CD4-positive, alpha-beta T cell (primary cell): ENCODE results near the gene DACT2. TPM values are rescaled to one million over a fixed set of nuclear protein-coding genes. Genes with fewer than 3 reads are reported as not detected.

ENCODE experiments used
- ATAC-seq: fragments of 200-7000 bp; cut with Tn5 transposase; one replicate; pipeline ENCODE4 v1.10.0; 2022; ENCODE audit warnings: mild to moderate bottlenecking; ENCODE audit not compliant: poor library complexity
- CTCF ChIA-PET: fragments of 350-600 bp; sonication (Branson Sonifier 250); formaldehyde crosslinking; loops from one replicate; lab custom pipeline; 2021; ENCODE audit warnings: antibody characterized with exemption, inconsistent platforms; lab: Charles Lee
- POLR2A ChIA-PET: fragments of 350-600 bp; sonication (Branson Sonifier 250); formaldehyde crosslinking; loops from one replicate; lab custom pipeline; 2021; ENCODE audit warnings: antibody characterized with exemption, inconsistent platforms; lab: Charles Lee
- DNase-seq, 14 experiments: peaks; one replicate each; pipeline ENCODE4 v3.0.0-alpha.2; 2013 to 2020; ENCODE audit warnings: mixed read lengths in 2 of 14
- H3K27ac ChIP-seq, 2 donors: one replicate each; pipeline versions ENCODE4 v1.5.1 to v1.7.0; 2013; ENCODE audit warnings: low read length in 2 of 2, low read depth in 1 of 2, mild to moderate bottlenecking in 1 of 2
- H3K27me3 ChIP-seq, 2 experiments: 1 replicate in 1 of 2; 2 replicates in 1 of 2; pipeline versions ENCODE4 v1.6.1 to v1.7.0; 2013; ENCODE audit warnings: low read length in 2 of 2, control low read depth in 1 of 2, mild to moderate bottlenecking in 1 of 2, moderate library complexity in 1 of 2; ENCODE audit not compliant: insufficient read depth in 2 of 2, control insufficient read depth in 1 of 2
- H3K36me3 ChIP-seq: one replicate; pipeline ENCODE4 v1.6.1; 2013; ENCODE audit warnings: low read length, control low read depth; ENCODE audit not compliant: insufficient read depth
- H3K4me1 ChIP-seq: one replicate; pipeline ENCODE4 v1.6.1; 2013; ENCODE audit warnings: low read length, control low read depth; ENCODE audit not compliant: insufficient read depth
- H3K4me3 ChIP-seq: one replicate; pipeline ENCODE4 v1.5.1; 2013; ENCODE audit warnings: mild to moderate bottlenecking, low read length, moderate library complexity
- H3K9me3 ChIP-seq, 2 experiments: 1 replicate in 1 of 2; 2 replicates in 1 of 2; pipeline versions ENCODE4 v1.6.1 to v1.7.0; 2013; ENCODE audit warnings: low read length in 2 of 2, mild to moderate bottlenecking in 2 of 2, control low read depth in 1 of 2, moderate library complexity in 1 of 2; ENCODE audit not compliant: control insufficient read depth in 1 of 2, insufficient read depth in 1 of 2
- H3K27ac Mint-ChIP-seq: one replicate; pipeline ENCODE4 v1.8.0; 2020; ENCODE audit warnings: mixed read lengths
- H3K27me3 Mint-ChIP-seq: one replicate; pipeline ENCODE4 v1.8.0; 2021; ENCODE audit warnings: mixed read lengths
- H3K36me3 Mint-ChIP-seq: one replicate; pipeline ENCODE4 v1.8.0; 2021; ENCODE audit warnings: low read depth, mixed read lengths
- H3K4me1 Mint-ChIP-seq: one replicate; pipeline ENCODE4 v1.8.0; 2021; ENCODE audit warnings: low read depth, mixed read lengths
- H3K4me3 Mint-ChIP-seq: one replicate; pipeline ENCODE4 v1.8.0; 2020; ENCODE audit warnings: mild to moderate bottlenecking, mixed read lengths
- H3K9me3 Mint-ChIP-seq: one replicate; pipeline ENCODE4 v1.8.0; 2020; ENCODE audit warnings: mixed read lengths
- intact Hi-C, 2 experiments: fragments of 100-400 bp; cut with DNase I in 1 of 2; cut with micrococcal nuclease in 1 of 2; formaldehyde crosslinking; loops; one replicate each; pipeline versions ENCODE4 v1.15.1 to v1.9.0; 2023 to 2025; cut with DNase I, micrococcal nuclease
- total RNA-seq, 174 experiments: library from RNA in 2 of 174; stranded (reverse) in 2 of 174; gene quantifications; one replicate each; pipeline ENCODE4 v1.2.3 and lab custom pipeline; 2021 to 2026
- TF ChIP-seq, protein P1 (sequence below): fragments of 200-600 bp; IDR thresholded peaks from one replicate; pipeline ENCODE4 v1.8.0; 2022; ENCODE audit warnings: antibody characterized with exemption, mild to moderate bottlenecking

Gene DACT2
- total RNA-seq, 2 experiments from 2014 or later: not detected

DNA sequence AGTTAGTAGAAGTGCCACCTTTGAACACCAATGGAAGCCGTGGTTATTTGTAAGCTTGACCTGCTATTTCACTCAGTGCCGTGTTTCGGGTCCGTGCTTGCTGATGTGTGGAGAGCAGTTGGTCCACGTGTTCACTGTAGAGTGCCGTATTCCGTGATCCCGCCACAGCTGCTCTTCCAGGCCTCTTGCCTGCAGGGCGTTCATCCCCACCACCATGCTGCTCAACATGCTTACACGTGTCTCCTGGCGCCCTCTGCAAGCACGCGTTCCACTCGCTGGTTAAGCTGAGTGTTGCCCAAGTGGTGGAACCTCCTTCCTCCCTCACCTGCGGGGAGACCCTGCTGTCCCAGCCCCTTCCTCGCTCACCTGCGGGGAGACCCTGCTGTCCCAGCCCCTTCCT lies 28.0 kb upstream of the DACT2 start:
- CTCF ChIA-PET: no interaction called here
- intact Hi-C loops: no loop called here
- Histone ChIP-seq H3K27ac (no peak overlapping the region), H3K4me1 (no peaks in the 10 kb centered on the region), H3K4me3 (no peak overlapping the region), H3K9me3 (peaks cover 0 to 19% of the 10 kb centered on the region in 2 experiments), H3K36me3 (no peaks in the 10 kb centered on the region), H3K27me3 (peaks cover 2 to 9% of the 10 kb centered on the region in 2 experiments)
- ATAC-seq: no peak
- Mint-ChIP-seq H3K4me3 (no peak overlapping the region), H3K27ac (no peak overlapping the region), H3K36me3 (no peaks in the 10 kb centered on the region), H3K27me3 (peaks cover 36% of the 10 kb centered on the region), H3K9me3 (no peaks in the 10 kb centered on the region), H3K4me1 (no peaks in the 10 kb centered on the region)
- DNase-seq: no peak
- POLR2A ChIA-PET: no interaction called here
- TF ChIP-seq, protein P1, sequence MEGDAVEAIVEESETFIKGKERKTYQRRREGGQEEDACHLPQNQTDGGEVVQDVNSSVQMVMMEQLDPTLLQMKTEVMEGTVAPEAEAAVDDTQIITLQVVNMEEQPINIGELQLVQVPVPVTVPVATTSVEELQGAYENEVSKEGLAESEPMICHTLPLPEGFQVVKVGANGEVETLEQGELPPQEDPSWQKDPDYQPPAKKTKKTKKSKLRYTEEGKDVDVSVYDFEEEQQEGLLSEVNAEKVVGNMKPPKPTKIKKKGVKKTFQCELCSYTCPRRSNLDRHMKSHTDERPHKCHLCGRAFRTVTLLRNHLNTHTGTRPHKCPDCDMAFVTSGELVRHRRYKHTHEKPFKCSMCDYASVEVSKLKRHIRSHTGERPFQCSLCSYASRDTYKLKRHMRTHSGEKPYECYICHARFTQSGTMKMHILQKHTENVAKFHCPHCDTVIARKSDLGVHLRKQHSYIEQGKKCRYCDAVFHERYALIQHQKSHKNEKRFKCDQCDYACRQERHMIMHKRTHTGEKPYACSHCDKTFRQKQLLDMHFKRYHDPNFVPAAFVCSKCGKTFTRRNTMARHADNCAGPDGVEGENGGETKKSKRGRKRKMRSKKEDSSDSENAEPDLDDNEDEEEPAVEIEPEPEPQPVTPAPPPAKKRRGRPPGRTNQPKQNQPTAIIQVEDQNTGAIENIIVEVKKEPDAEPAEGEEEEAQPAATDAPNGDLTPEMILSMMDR: no peak

DNA sequence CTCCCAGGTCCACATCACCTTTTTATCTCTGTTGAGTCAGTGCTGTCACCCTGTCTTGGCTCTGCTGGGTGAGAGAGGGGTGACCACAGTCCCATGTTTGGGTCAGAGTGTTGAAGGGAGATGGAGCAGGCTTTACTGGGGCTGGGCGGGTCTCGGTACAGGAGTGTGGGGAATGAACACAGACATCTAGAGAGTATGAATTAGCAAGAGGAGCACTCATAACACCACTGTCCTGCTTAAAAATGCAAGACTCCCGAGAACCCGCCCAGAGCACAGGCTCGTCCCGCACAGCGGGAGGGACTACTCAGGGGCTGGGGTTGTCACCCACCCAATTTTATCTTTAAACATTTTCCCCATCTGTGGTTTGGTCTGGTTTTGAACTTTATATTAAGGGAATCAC lies 27.5 kb upstream of the DACT2 start:
- Histone ChIP-seq H3K27ac (no peak overlapping the region), H3K9me3 (peaks cover 0 to 17% of the 10 kb centered on the region in 2 experiments), H3K27me3 (peaks cover 2 to 9% of the 10 kb centered on the region in 2 experiments), H3K4me3 (no peak overlapping the region), H3K36me3 (no peaks in the 10 kb centered on the region), H3K4me1 (no peaks in the 10 kb centered on the region)
- Mint-ChIP-seq H3K27me3 (peaks cover 34% of the 10 kb centered on the region), H3K27ac (no peak overlapping the region), H3K4me1 (no peaks in the 10 kb centered on the region), H3K9me3 (no peaks in the 10 kb centered on the region), H3K4me3 (no peak overlapping the region), H3K36me3 (no peaks in the 10 kb centered on the region)
- DNase-seq (no peak), ATAC-seq (no peak)
- ChIA-PET POLR2A (no interaction called here), CTCF (no interaction called here)
- TF ChIP-seq, protein P1: no peak
- intact Hi-C loops: no loop called here

DNA sequence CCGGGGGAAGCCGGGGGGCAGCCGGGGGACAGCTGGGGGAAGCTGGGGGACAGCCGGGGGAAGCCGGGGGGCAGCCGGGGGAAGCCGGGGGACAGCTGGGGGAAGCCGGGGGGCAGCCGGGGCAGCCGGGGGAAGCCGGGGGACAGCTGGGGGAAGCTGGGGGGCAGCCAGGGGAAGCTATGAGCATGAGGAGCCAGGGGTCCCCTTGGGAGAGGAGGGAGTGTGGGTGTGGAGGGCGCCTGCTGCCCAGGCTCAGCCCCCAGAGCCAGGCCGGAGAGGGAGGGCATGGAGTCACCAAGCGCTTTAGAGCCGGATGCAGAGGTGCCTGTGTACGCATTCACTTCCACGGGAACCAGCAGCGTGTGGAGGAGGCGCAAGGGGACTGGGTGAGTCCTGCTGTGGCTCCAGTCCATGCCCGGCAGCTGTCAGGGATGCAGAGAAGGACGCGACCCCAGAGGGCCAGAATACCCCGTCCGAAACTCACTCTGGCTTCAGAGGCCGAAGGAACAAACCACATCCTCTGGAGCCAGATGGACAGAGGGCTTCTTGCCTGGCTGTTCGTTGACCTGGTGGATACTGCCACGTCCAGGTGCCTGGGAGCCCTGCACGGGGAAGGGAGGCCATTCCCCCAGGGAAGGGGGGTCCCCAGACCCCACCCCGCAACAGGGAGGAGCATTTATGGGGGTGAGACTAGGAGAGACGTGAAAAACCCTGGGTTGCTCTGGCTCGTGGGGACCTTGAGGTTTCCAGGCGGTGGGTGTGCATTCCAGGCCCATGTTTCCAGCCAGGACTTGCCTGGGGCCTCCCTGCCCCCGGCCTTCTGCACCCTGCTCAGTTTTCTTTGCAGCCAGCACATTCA lies 26.5 kb upstream of the DACT2 start:
- TF ChIP-seq, protein P1: no peak
- intact Hi-C loops: no loop called here
- ChIA-PET POLR2A (no interaction called here), CTCF (no interaction called here)
- DNase-seq (no peak), ATAC-seq (no peak)
- no peaks in the 10 kb centered on the region for H3K4me1 Mint-ChIP-seq
- H3K27ac Mint-ChIP-seq: no peak overlapping the region
- Histone ChIP-seq H3K9me3 (peaks cover 0 to 15% of the 10 kb centered on the region in 2 experiments), H3K4me3 (no peak overlapping the region), H3K36me3 (no peaks in the 10 kb centered on the region), H3K27ac (no peak overlapping the region), H3K27me3 (peaks cover 2 to 9% of the 10 kb centered on the region in 2 experiments), H3K4me1 (no peaks in the 10 kb centered on the region)
- H3K27me3 Mint-ChIP-seq: peaks cover 38% of the 10 kb centered on the region
- H3K36me3 Mint-ChIP-seq: no peaks in the 10 kb centered on the region
- no peak overlapping the region for H3K4me3 Mint-ChIP-seq
- no peaks in the 10 kb centered on the region for H3K9me3 Mint-ChIP-seq
